B cell (primary cell): ENCODE results near the gene ZC3H11A. TPM values are rescaled to one million over a fixed set of nuclear protein-coding genes. Genes with fewer than 3 reads are reported as not detected.

Experiments
- ATAC-seq: fragments of 200-7000 bp; cut with Tn5 transposase; one replicate; pipeline ENCODE4 v1.10.0; 2021; ENCODE audit warnings: low read depth, mild to moderate bottlenecking, moderate number of reproducible peaks, moderate library complexity
- CTCF ChIA-PET: fragments of 350-600 bp; sonication (Branson Sonifier 250); formaldehyde crosslinking; loops from one replicate; lab custom pipeline; 2021; ENCODE audit warnings: antibody characterized with exemption, inconsistent platforms; lab: Charles Lee
- POLR2A ChIA-PET: fragments of 350-600 bp; sonication (Branson Sonifier 250); formaldehyde crosslinking; loops from one replicate; lab custom pipeline; 2021; ENCODE audit warnings: antibody characterized with exemption; lab: Charles Lee
- DNase-seq: peaks from one replicate; pipeline ENCODE4 v3.0.0; 2013
- H2AFZ ChIP-seq: 2 replicates; pipeline ENCODE4 v1.6.1; 2012; ENCODE audit warnings: mild to moderate bottlenecking, low read depth, low read length; ENCODE audit not compliant: insufficient read depth, poor library complexity, severe bottlenecking
- H3K27ac ChIP-seq, 2 donors: 1 replicate in 1 of 2; 2 replicates in 1 of 2; pipeline ENCODE4 v1.5.1; 2012 to 2013; ENCODE audit warnings: low read length in 2 of 2, mild to moderate bottlenecking in 2 of 2, moderate library complexity in 1 of 2
- H3K27me3 ChIP-seq, 4 experiments: fragments of 200-600 bp in 1 of 4; sonication (generic) in 1 of 4; replicated peaks in 1 of 4; 1 replicate in 2 of 4; 2 replicates in 2 of 4; pipeline versions ENCODE4 v1.6.1 to v1.7.0; 2013 to 2016; ENCODE audit warnings: low read length in 3 of 4, mild to moderate bottlenecking in 2 of 4, mixed read lengths in 1 of 4, moderate library complexity in 1 of 4; ENCODE audit not compliant: insufficient read depth in 4 of 4, control insufficient read depth in 3 of 4; ENCODE audit errors: control extremely low read depth in 1 of 4
- H3K36me3 ChIP-seq, 2 experiments: replicated peaks in 1 of 2; 1 replicate in 1 of 2; 2 replicates in 1 of 2; pipeline versions ENCODE4 v1.6.1 to v1.7.1; 2013; ENCODE audit warnings: low read length in 1 of 2; ENCODE audit not compliant: insufficient read depth in 2 of 2, control insufficient read depth in 1 of 2; ENCODE audit errors: control extremely low read depth in 1 of 2, extremely low read depth in 1 of 2
- H3K4me1 ChIP-seq, 2 donors: fragments of 200-600 bp in 1 of 2; sonication (generic) in 1 of 2; 1 replicate in 1 of 2; 2 replicates in 1 of 2; pipeline versions ENCODE4 v1.5.1 to v1.6.1; 2013 to 2017; ENCODE audit warnings: low read length in 2 of 2; ENCODE audit not compliant: control insufficient read depth in 2 of 2, insufficient read depth in 2 of 2
- H3K4me2 ChIP-seq: replicated peaks from 2 replicates; pipeline ENCODE3; 2012; ENCODE audit warnings: mild to moderate bottlenecking, low read depth, low read length; ENCODE audit not compliant: poor library complexity, severe bottlenecking
- H3K4me3 ChIP-seq, 5 experiments: fragments of 200-600 bp in 1 of 5; sonication (generic) in 1 of 5; 1 replicate in 3 of 5; 2 replicates in 2 of 5; pipeline versions ENCODE4 v1.5.1 to v1.7.0; 2011 to 2016; ENCODE audit warnings: low read length in 4 of 5, mild to moderate bottlenecking in 4 of 5, low read depth in 2 of 5, control low read depth in 1 of 5, moderate library complexity in 1 of 5; ENCODE audit not compliant: insufficient read depth in 1 of 5; ENCODE audit errors: control extremely low read depth in 1 of 5, extremely low read depth in 1 of 5
- H3K79me2 ChIP-seq: fragments of 200-600 bp; sonication (generic); one replicate; pipeline ENCODE4 v1.6.0; 2016; ENCODE audit warnings: low read length; ENCODE audit not compliant: control insufficient read depth, insufficient read depth
- H3K9ac ChIP-seq: fragments of 200-600 bp; sonication (generic); 2 replicates; pipeline ENCODE4 v1.6.1; 2017; ENCODE audit warnings: mild to moderate bottlenecking, low read length, moderate library complexity
- H3K9me3 ChIP-seq, 3 donors: one replicate each; pipeline versions ENCODE4 v1.6.1 to v1.7.1; 2013; ENCODE audit warnings: low read length in 2 of 3; ENCODE audit not compliant: control insufficient read depth in 2 of 3, insufficient read depth in 1 of 3; ENCODE audit errors: control extremely low read depth in 1 of 3
- H4K20me1 ChIP-seq: 2 replicates; pipeline ENCODE4 v1.6.0; 2012; ENCODE audit warnings: mild to moderate bottlenecking, low read length; ENCODE audit not compliant: insufficient read depth, control insufficient read depth, poor library complexity, severe bottlenecking
- H3K27ac Mint-ChIP-seq: one replicate; pipeline ENCODE4 v1.8.0; 2021; ENCODE audit warnings: mixed read lengths
- H3K27me3 Mint-ChIP-seq: one replicate; pipeline ENCODE4 v1.8.0; 2021; ENCODE audit warnings: mixed read lengths
- H3K4me1 Mint-ChIP-seq: one replicate; pipeline ENCODE4 v1.8.0; 2021; ENCODE audit warnings: mixed read lengths
- H3K4me3 Mint-ChIP-seq: one replicate; pipeline ENCODE4 v1.8.0; 2021; ENCODE audit warnings: mixed read lengths
- H3K9me3 Mint-ChIP-seq: one replicate; pipeline ENCODE4 v1.8.0; 2022; ENCODE audit warnings: mixed read lengths; ENCODE audit not compliant: insufficient read depth
- EZH2 ChIP-seq: IDR thresholded peaks from 2 replicates; pipeline ENCODE4 v1.6.1; 2012; ENCODE audit warnings: borderline replicate concordance, low read depth, mild to moderate bottlenecking, moderate library complexity, low read length; ENCODE audit not compliant: insufficient read depth, poor library complexity, severe bottlenecking
- WGBS: methylation state at CpG from one replicate; pipeline ENCODE4 v1.1.5; 2013; ENCODE audit warnings: missing lambda C conversion rate; ENCODE audit not compliant: insufficient coverage; 5-methylcytosine and 5-hydroxymethylcytosine counted together
- intact Hi-C: fragments of 100-400 bp; cut with micrococcal nuclease; formaldehyde crosslinking; loops from one replicate; pipeline ENCODE4 v1.10.0; 2022
- polyA plus RNA-seq: library from polyadenylated mRNA; depleted of rRNA; stranded (reverse); fragments of >200 nt; gene quantifications from 2 replicates; pipeline ENCODE4 v1.2.3, GENCODE V29; 2012
- total RNA-seq, 2 donors: library from RNA; stranded (reverse); fragments of 120-200 nt in 1 of 2; gene quantifications; 1 replicate in 1 of 2; 2 replicates in 1 of 2; pipeline versions ENCODE4 v1.2.3 to v1.2.4, GENCODE V29; 2013 to 2022
- TF ChIP-seq, protein P1 (sequence below): fragments of 200-600 bp; IDR thresholded peaks from one replicate; pipeline ENCODE4 v1.8.0; 2022; ENCODE audit warnings: antibody characterized with exemption, mild to moderate bottlenecking

Gene ZC3H11A
- total and polyA plus RNA-seq, 2 donors (not counting 1 experiment from before 2014, with no cell fraction given), result 72.1 to 130 TPM

DNA sequence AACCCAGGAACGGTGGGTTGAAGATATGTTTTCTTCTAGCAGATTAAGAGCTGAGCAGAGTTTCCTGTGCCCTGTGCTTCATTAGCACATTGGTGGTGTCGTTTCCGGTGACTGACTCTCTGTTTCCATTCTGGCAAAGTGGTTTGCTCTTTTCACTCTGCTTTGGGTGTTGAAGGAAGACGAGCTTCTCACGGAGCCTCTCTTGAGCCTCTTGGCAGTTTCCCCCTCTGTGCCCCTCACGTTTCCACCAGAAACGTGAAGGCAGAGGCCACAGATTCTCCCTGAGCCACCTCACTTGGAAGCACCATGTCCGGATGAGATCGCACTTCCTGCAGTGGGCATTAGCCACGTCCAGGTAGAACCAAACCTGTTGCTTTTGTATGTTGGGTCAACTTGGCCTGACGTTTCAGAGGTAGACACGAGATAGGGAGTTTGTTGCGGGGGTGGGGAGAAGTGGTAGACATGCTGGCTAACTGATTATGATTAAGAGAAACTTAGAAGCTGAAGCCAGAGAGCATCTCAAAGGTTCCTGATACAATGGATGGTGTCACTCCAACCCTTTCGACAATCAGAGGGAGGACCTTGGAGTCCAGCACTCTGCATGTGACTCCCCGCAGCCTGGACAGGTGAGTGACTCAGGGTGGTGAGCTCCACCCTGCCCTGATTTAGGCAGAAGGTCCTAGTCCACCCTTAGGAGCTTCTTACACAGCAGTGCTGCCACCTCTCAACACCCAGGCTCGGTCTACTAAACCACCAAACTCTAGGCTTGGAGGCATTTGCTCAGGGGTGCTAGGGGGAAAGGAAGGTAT, 30.2 kb upstream of the ZC3H11A start, which contains the start of gene LAX1:
Gene LAX1 (plus strand): TSS at position 155 of the 809 bp plus-strand sequence. CDS start 383 bp downstream, at position 538.
- H3K4me3 ChIP-seq, result peak within 1 kb of the TSS; percentile 54 to 72 (median 62)
- Mint-ChIP-seq H3K4me3 (peak within 1 kb of the TSS; percentile 95), H3K4me1 (peaks cover 36% of the 10 kb centered on the region), H3K9me3 (no peaks in the 10 kb centered on the region), H3K27me3 (no peaks in the 10 kb centered on the region), H3K27ac (peak within 1 kb of the TSS; percentile 99)
- ChIA-PET CTCF (interaction anchor here (0.9 to 2.8 kb wide), 8 partner anchors 10 to 171 kb away, joined by 3 to 20 read pairs (median 4); no protein-coding TSS in a partner anchor), POLR2A (interaction anchor here (0.5 to 2.7 kb wide), 7 partner anchors 10 to 751 kb away, joined by 3 to 14 read pairs (median 4); partner anchors contain the start of genes ATP2B4 and MDM4)
- H3K9me3 ChIP-seq, result no peaks in the 10 kb centered on the region
- no peaks in the 10 kb centered on the region for H3K27me3 ChIP-seq
- H3K4me2 ChIP-seq, result peak within 1 kb of the TSS; percentile 66
- 61% methylated on average over 13 of the region's 16 CpGs for WGBS
- H3K9ac ChIP-seq, result peak within 1 kb of the TSS; percentile 68
- intact Hi-C loops, result loop anchor here (1.0 to 5.0 kb wide), 2 partner anchors 11 to 138 kb away; partner anchors contain the start of gene ATP2B4
- peaks cover 0 to 3% of the 10 kb centered on the region in 2 experiments for H3K36me3 ChIP-seq
- peaks cover 27% of the 10 kb centered on the region for H3K79me2 ChIP-seq
- H4K20me1 ChIP-seq, result no peaks in the 10 kb centered on the region
- peak within 1 kb of the TSS; percentile 61 for H2AFZ ChIP-seq
- ATAC-seq (peak; percentile 83), DNase-seq (peak; percentile 57)
- peaks cover 14 to 36% of the 10 kb centered on the region in 2 donors for H3K4me1 ChIP-seq
- peak within 1 kb of the TSS; percentile 79 to 82 for H3K27ac ChIP-seq
- no peak for TF ChIP-seq EZH2
- TF ChIP-seq, protein P1, sequence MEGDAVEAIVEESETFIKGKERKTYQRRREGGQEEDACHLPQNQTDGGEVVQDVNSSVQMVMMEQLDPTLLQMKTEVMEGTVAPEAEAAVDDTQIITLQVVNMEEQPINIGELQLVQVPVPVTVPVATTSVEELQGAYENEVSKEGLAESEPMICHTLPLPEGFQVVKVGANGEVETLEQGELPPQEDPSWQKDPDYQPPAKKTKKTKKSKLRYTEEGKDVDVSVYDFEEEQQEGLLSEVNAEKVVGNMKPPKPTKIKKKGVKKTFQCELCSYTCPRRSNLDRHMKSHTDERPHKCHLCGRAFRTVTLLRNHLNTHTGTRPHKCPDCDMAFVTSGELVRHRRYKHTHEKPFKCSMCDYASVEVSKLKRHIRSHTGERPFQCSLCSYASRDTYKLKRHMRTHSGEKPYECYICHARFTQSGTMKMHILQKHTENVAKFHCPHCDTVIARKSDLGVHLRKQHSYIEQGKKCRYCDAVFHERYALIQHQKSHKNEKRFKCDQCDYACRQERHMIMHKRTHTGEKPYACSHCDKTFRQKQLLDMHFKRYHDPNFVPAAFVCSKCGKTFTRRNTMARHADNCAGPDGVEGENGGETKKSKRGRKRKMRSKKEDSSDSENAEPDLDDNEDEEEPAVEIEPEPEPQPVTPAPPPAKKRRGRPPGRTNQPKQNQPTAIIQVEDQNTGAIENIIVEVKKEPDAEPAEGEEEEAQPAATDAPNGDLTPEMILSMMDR, result no peak

DNA sequence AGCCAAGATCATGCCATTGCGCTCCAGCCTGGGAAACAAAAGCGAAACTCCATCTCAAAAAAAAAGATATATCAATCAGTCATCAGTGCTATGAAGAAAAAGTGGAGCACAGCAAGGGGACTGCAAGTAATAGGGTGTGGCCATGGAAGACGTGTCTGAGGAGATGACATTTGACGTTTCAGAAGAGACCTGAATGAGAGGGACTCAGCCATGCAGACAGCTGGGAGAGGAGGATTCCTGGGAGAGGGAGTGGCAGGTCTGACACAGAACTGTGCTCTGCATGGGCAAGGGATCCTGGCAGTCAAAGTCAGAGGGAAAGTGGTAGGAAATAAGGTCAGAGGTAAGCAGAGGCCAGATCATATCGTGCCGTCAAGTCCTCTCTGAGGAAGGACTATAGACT, 27.2 kb upstream of the ZC3H11A start:
- ChIA-PET CTCF (no interaction called here), POLR2A (no interaction called here)
- intact Hi-C loops, result loop anchor here (5.0 kb wide), 1 partner anchor 141 kb away; the partner anchor contains the start of gene ATP2B4
- no peak for ATAC-seq
- Histone ChIP-seq H3K79me2 (peaks cover 17% of the 10 kb centered on the region), H4K20me1 (no peaks in the 10 kb centered on the region), H3K9me3 (no peaks in the 10 kb centered on the region), H3K4me1 (peaks cover 14 to 31% of the 10 kb centered on the region in 2 donors), H3K9ac (no peak overlapping the region), H3K4me2 (no peak overlapping the region), H3K36me3 (peaks cover 0 to 21% of the 10 kb centered on the region in 2 experiments), H3K4me3 (no peak overlapping the region), H2AFZ (no peak overlapping the region), H3K27me3 (peaks cover 0 to 2% (median 0%) of the 10 kb centered on the region in 4 experiments), H3K27ac (peak overlapping the region in 1 of 2 donors; percentile 33)
- Mint-ChIP-seq H3K4me1 (peaks cover 34% of the 10 kb centered on the region), H3K27me3 (no peaks in the 10 kb centered on the region), H3K27ac (peak overlapping the region; percentile 47), H3K9me3 (no peaks in the 10 kb centered on the region), H3K4me3 (peak overlapping the region; percentile 2)
- TF ChIP-seq, protein P1, result no peak
- no peak for TF ChIP-seq EZH2
- 91% methylated on average over 4 of the region's 6 CpGs for WGBS
- DNase-seq, result no peak
